Posterior vena cava (tissue), 2 donors: ENCODE data around the gene DMD. TPM values are rescaled to one million over a fixed set of nuclear protein-coding genes. Genes with fewer than 3 reads are reported as not detected.

Experiments
- DNase-seq: peaks from one replicate; pipeline ENCODE4 v3.0.0-alpha.2; 2020; ENCODE audit warnings: low spot score
- intact Hi-C, 2 donors: fragments of 100-400 bp; cut with DNase I; formaldehyde crosslinking; loops; one replicate each; pipeline versions ENCODE4 v1.14.1 to v1.14.2; 2022 to 2023
- total RNA-seq, 2 donors: library from RNA; stranded (reverse); fragmentation: NEBNext Ultra II Directional; extraction: Animal tissue kit (Norgen Biotek cat#: 25700); gene quantifications; one replicate each; pipeline ENCODE4 v1.2.1, GENCODE V29; 2021
- donor health status: DM: yes; HTN: yes; CAD: no.
- donor health status: DM: yes; HTN: yes; CAD: no.

DMD gene
- total RNA-seq, 2 donors from 2014 or later = 132 to 139 TPM

GRCh38 chrX:31714797-31715196, 1496.6 kb downstream of the DMD start:
- intact Hi-C loops = no loop called here
- no peak for DNase-seq

- no peak for DNase-seq
- intact Hi-C loops = no loop called here
Measured at GRCh38 chrX:31713120-31713519, 1498.2 kb downstream of the DMD start.

- no peak for DNase-seq
- intact Hi-C loops = no loop called here
Measured at GRCh38 chrX:31711166-31711565, 1500.2 kb downstream of the DMD start.

GRCh38 chrX:31708116-31708515, 1503.2 kb downstream of the DMD start:
- intact Hi-C loops = no loop called here
- DNase-seq = no peak

- intact Hi-C loops = no loop called here
- DNase-seq = no peak
Measured at GRCh38 chrX:31706466-31706865, 1504.9 kb downstream of the DMD start.

GRCh38 chrX:31705816-31706215, 1505.5 kb downstream of the DMD start:
- intact Hi-C loops = no loop called here
- no peak for DNase-seq

GRCh38 chrX:31704938-31705337, 1506.4 kb downstream of the DMD start:
- intact Hi-C loops = no loop called here
- no peak for DNase-seq

- DNase-seq = no peak
Measured at GRCh38 chrX:31702222-31702621, 1509.1 kb downstream of the DMD start.

GRCh38 chrX:31697294-31697916, 1513.9 kb downstream of the DMD start:
- intact Hi-C loops = no loop called here
- DNase-seq = no peak

More at GRCh38 chrX:31702222-31702621, 1509.1 kb downstream of the DMD start:
- intact Hi-C loops = no loop called here

GRCh38 chrX:31679861-31680260, 1531.5 kb downstream of the DMD start:
- intact Hi-C loops = no loop called here
- DNase-seq = no peak

GRCh38 chrX:31670245-31670644, 1541.1 kb downstream of the DMD start:
- no peak for DNase-seq
- intact Hi-C loops = no loop called here

- intact Hi-C loops = no loop called here
- DNase-seq = no peak
Measured at GRCh38 chrX:31665454-31665853, 1545.9 kb downstream of the DMD start.

GRCh38 chrX:31663172-31663571, 1548.2 kb downstream of the DMD start:
- DNase-seq = no peak
- intact Hi-C loops = no loop called here

GRCh38 chrX:31661280-31661810, 1550.0 kb downstream of the DMD start:
- intact Hi-C loops = loop anchor here in 1 of 2 donors (2.0 kb wide), 1 partner anchor 37 kb away; no protein-coding TSS in a partner anchor
- no peak for DNase-seq

GRCh38 chrX:31658360-31658759, 1553.0 kb downstream of the DMD start:
- intact Hi-C loops = no loop called here

GRCh38 chrX:31656013-31656412, 1555.3 kb downstream of the DMD start:
- intact Hi-C loops = no loop called here
- no peak for DNase-seq

More at GRCh38 chrX:31658360-31658759, 1553.0 kb downstream of the DMD start:
- DNase-seq = no peak

- intact Hi-C loops = no loop called here
- DNase-seq = no peak
Measured at GRCh38 chrX:31653422-31653821, 1557.9 kb downstream of the DMD start.

GRCh38 chrX:31652650-31653049, 1558.7 kb downstream of the DMD start:
- intact Hi-C loops = no loop called here

GRCh38 chrX:31649201-31649600, 1562.1 kb downstream of the DMD start:
- DNase-seq = no peak
- intact Hi-C loops = no loop called here

More at GRCh38 chrX:31652650-31653049, 1558.7 kb downstream of the DMD start:
- no peak for DNase-seq

GRCh38 chrX:31633349-31633748, 1578.0 kb downstream of the DMD start:
- no peak for DNase-seq

GRCh38 chrX:31629195-31629594, 1582.2 kb downstream of the DMD start:
- no peak for DNase-seq
- intact Hi-C loops = no loop called here

More at GRCh38 chrX:31633349-31633748, 1578.0 kb downstream of the DMD start:
- intact Hi-C loops = no loop called here
